Urothelium cell line (cell line): ENCODE results near the gene OR52L1.

Source experiments
- DNase-seq: peaks from one replicate; pipeline ENCODE4 v3.0.0; 2011; ENCODE audit warnings: low spot score, mixed read lengths
- FAIRE-seq: peaks from 2 replicates; lab custom pipeline; 2011; peaks lifted over from hg19 to GRCh38; lab: Jason Lieb, UNC

Gene OR52L1

DNA sequence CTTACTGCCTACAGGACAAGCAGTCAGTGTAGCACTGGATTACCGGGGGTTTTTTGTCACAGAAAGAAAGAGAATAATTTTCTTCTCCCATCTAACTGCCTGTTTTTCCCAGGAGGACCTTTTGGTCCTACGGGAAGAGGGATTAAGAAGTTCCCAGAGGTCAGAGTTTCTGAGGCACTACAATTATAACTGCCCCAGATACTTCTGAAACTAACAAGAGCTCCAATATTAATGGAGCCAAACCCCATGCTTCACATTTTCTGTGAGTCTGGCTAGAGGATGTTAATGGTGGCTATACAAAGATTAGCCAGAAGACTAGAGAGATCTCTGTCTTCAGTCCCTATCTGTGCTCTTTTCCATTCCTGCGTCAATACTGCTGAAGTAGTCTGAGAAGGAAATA, 44.8 kb downstream of the OR52L1 start, which contains the start of gene OR56A3:
OR56A3 (plus strand) TSS at position 301 of the 400 bp plus-strand sequence. CDS start 5,096 bp downstream, outside the sequence.
- DNase-seq (no peak), FAIRE-seq (no peak)

- FAIRE-seq: no peak
- no peak for DNase-seq
These were observed 46.0 kb downstream of the OR52L1 start for GRCh38 chr11:5940748-5941147.

DNA sequence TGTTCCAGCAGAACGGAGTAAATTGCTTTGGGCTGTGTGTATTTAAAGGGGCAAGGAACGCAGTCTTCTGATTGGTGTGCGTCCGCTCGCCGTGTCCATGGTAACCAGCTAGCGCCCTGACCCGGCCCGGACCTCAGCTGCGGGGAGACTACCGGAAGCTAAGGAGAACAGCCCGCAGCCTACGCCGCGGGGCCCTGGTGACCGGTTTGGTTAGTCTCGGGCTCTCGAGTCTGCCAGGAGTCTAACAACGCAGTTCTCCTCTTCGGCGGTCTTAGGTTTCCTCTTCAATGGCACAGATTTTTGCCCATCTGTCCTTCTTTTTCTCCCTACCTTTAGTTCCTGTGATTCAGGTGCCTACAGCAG, 48.2 kb downstream of the OR52L1 start:
- DNase-seq (peak; percentile 21), FAIRE-seq (no peak)

DNA sequence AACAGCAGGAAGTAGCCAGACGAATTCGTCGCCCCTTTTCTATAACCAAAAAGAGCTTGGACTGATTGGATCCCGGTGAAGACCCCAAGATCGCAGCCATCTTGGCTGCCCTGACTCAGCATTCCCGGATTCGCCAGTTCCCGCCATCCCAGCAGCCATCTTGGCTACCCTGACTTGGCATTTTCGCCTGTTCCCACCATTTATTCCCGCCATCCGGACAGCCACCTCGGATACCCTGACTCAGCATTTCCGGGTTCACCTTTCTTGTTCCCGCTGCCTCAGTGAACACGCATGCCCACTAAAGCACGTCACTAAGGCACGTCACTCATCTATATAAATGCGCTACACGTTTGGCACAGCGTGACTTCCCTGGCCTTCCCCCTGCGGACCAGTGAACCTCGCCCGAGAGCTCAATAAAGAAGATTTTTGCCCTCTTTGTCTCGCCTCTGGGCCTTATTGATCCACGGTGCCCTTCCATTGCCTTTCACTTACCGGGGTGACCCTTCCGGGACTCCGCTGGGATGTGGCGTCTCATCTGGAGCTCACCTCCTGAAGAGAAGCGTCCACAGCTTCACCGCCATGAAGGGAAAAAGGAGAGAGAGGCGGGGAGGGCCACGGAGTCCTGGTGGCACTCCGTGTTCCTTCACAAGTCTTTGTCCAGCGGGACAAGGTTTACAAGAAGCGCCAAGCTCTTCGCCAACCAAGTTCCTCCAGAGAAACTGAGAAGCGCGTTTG, 48.8 kb downstream of the OR52L1 start:
- FAIRE-seq (no peak), DNase-seq (no peak)
